ENCODE results near the gene TTC6. TPM values are rescaled to one million over a fixed set of nuclear protein-coding genes. Genes with fewer than 3 reads are reported as not detected.

The TTC6 gene
- total and polyA plus RNA-seq, 3 experiments from 2014 or later = not detected

GRCh38 chr14:37620856-37621255, 25.4 kb downstream of the TTC6 start:
- CTCF ChIA-PET = no interaction called here

GRCh38 chr14:37622231-37622923, 26.9 kb downstream of the TTC6 start:
- Histone ChIP-seq H3K27me3 (ENCODE audit: insufficient read depth, low read length, poor library complexity, severe bottlenecking) (no peaks in the 10 kb centered on the region), H3K4me3 (ENCODE audit: low read length) (no peak overlapping the region), H3K9me3 (ENCODE audit: low read length) (no peaks in the 10 kb centered on the region), H3K4me1 (ENCODE audit: insufficient read depth, low read length) (no peaks in the 10 kb centered on the region), H3K36me3 (ENCODE audit: insufficient read depth, low read length) (no peaks in the 10 kb centered on the region), H3K27ac (ENCODE audit: low read depth, low read length) (no peak overlapping the region)
- CTCF ChIA-PET = no interaction called here
- no peak for DNase-seq
- Mint-ChIP-seq H3K27me3 (peaks cover 0 to 19% of the 10 kb centered on the region in 2 donors), H3K27ac (no peak overlapping the region), H3K9me3 (peaks cover 4 to 27% (median 13%) of the 10 kb centered on the region in 5 donors), H3K36me3 (no peaks in the 10 kb centered on the region), H3K4me3 (no peak overlapping the region), H3K4me1 (no peaks in the 10 kb centered on the region)
- POLR2A ChIA-PET = no interaction called here

More at GRCh38 chr14:37620856-37621255, 25.4 kb downstream of the TTC6 start:
- Mint-ChIP-seq H3K4me3 (no peak overlapping the region), H3K9me3 (peaks cover 13 to 33% (median 20%) of the 10 kb centered on the region in 5 donors), H3K27ac (no peak overlapping the region), H3K4me1 (no peaks in the 10 kb centered on the region), H3K27me3 (peaks cover 0 to 19% of the 10 kb centered on the region in 2 donors), H3K36me3 (peaks cover 0 to 4% (median 1%) of the 10 kb centered on the region in 3 donors)
- POLR2A ChIA-PET = no interaction called here
- Histone ChIP-seq H3K4me1 (ENCODE audit: insufficient read depth, low read length) (no peaks in the 10 kb centered on the region), H3K27me3 (ENCODE audit: insufficient read depth, low read length, poor library complexity, severe bottlenecking) (no peaks in the 10 kb centered on the region), H3K4me3 (ENCODE audit: low read length) (no peak overlapping the region), H3K36me3 (ENCODE audit: insufficient read depth, low read length) (no peaks in the 10 kb centered on the region), H3K27ac (ENCODE audit: low read depth, low read length) (no peak overlapping the region), H3K9me3 (ENCODE audit: low read length) (peaks cover 3% of the 10 kb centered on the region)
- DNase-seq = no peak

GRCh38 chr14:37623426-37623951, 28.1 kb downstream of the TTC6 start:
- Mint-ChIP-seq H3K9me3 (peaks cover 4 to 19% (median 18%) of the 10 kb centered on the region in 5 donors), H3K4me3 (no peak overlapping the region), H3K27me3 (peaks cover 0 to 19% of the 10 kb centered on the region in 2 donors), H3K36me3 (no peaks in the 10 kb centered on the region), H3K27ac (no peak overlapping the region), H3K4me1 (no peaks in the 10 kb centered on the region)
- Histone ChIP-seq H3K4me1 (ENCODE audit: insufficient read depth, low read length) (no peaks in the 10 kb centered on the region), H3K27ac (ENCODE audit: low read depth, low read length) (no peak overlapping the region), H3K9me3 (ENCODE audit: low read length) (no peaks in the 10 kb centered on the region), H3K4me3 (ENCODE audit: low read length) (no peak overlapping the region), H3K27me3 (ENCODE audit: insufficient read depth, low read length, poor library complexity, severe bottlenecking) (no peaks in the 10 kb centered on the region), H3K36me3 (ENCODE audit: insufficient read depth, low read length) (no peaks in the 10 kb centered on the region)
- DNase-seq = no peak
- POLR2A ChIA-PET = no interaction called here
- CTCF ChIA-PET = no interaction called here

- Mint-ChIP-seq H3K4me3 (no peak overlapping the region), H3K4me1 (no peaks in the 10 kb centered on the region), H3K27ac (no peak overlapping the region), H3K36me3 (no peaks in the 10 kb centered on the region), H3K9me3 (peaks cover 4 to 20% (median 17%) of the 10 kb centered on the region in 5 donors), H3K27me3 (peaks cover 0 to 19% of the 10 kb centered on the region in 2 donors)
- Histone ChIP-seq H3K9me3 (ENCODE audit: low read length) (no peaks in the 10 kb centered on the region), H3K27me3 (ENCODE audit: insufficient read depth, low read length, poor library complexity, severe bottlenecking) (no peaks in the 10 kb centered on the region), H3K36me3 (ENCODE audit: insufficient read depth, low read length) (no peaks in the 10 kb centered on the region), H3K4me3 (ENCODE audit: low read length) (no peak overlapping the region), H3K27ac (ENCODE audit: low read depth, low read length) (no peak overlapping the region), H3K4me1 (ENCODE audit: insufficient read depth, low read length) (no peaks in the 10 kb centered on the region)
- ChIA-PET POLR2A (no interaction called here), CTCF (no interaction called here)
- DNase-seq = no peak
Observed at GRCh38 chr14:37623971-37624370, 28.5 kb downstream of the TTC6 start.

GRCh38 chr14:37625597-37626595, 30.5 kb downstream of the TTC6 start:
- Histone ChIP-seq H3K36me3 (ENCODE audit: insufficient read depth, low read length) (no peaks in the 10 kb centered on the region), H3K4me1 (ENCODE audit: insufficient read depth, low read length) (no peaks in the 10 kb centered on the region), H3K9me3 (ENCODE audit: low read length) (no peaks in the 10 kb centered on the region), H3K27me3 (ENCODE audit: insufficient read depth, low read length, poor library complexity, severe bottlenecking) (no peaks in the 10 kb centered on the region), H3K4me3 (ENCODE audit: low read length) (no peak overlapping the region), H3K27ac (ENCODE audit: low read depth, low read length) (no peak overlapping the region)
- peaks cover 7 to 22% (median 21%) of the 10 kb centered on the region in 5 donors for H3K9me3 Mint-ChIP-seq
- no peaks in the 10 kb centered on the region for H3K4me1 Mint-ChIP-seq
- no peak overlapping the region for H3K4me3 Mint-ChIP-seq
- H3K27ac Mint-ChIP-seq = no peak overlapping the region
- CTCF ChIA-PET = no interaction called here
- POLR2A ChIA-PET = no interaction called here
- peaks cover 0 to 19% of the 10 kb centered on the region in 2 donors for H3K27me3 Mint-ChIP-seq
- H3K36me3 Mint-ChIP-seq = no peaks in the 10 kb centered on the region
- DNase-seq = no peak

- Mint-ChIP-seq H3K27ac (no peak overlapping the region), H3K27me3 (no peaks in the 10 kb centered on the region), H3K36me3 (no peaks in the 10 kb centered on the region), H3K9me3 (peaks cover 3 to 14% (median 9%) of the 10 kb centered on the region in 5 donors), H3K4me1 (no peaks in the 10 kb centered on the region), H3K4me3 (no peak overlapping the region)
- no peaks in the 10 kb centered on the region for H3K27me3 ChIP-seq (ENCODE audit: insufficient read depth, low read length, poor library complexity, severe bottlenecking)
- H3K4me3 ChIP-seq (ENCODE audit: low read length) = no peak overlapping the region
- CTCF ChIA-PET = no interaction called here
- POLR2A ChIA-PET = no interaction called here
- no peak for DNase-seq
- no peaks in the 10 kb centered on the region for H3K36me3 ChIP-seq (ENCODE audit: insufficient read depth, low read length)
- no peaks in the 10 kb centered on the region for H3K9me3 ChIP-seq (ENCODE audit: low read length)
- H3K27ac ChIP-seq (ENCODE audit: low read depth, low read length) = no peak overlapping the region
- H3K4me1 ChIP-seq (ENCODE audit: insufficient read depth, low read length) = no peaks in the 10 kb centered on the region
Observed at GRCh38 chr14:37637341-37637740, 41.9 kb downstream of the TTC6 start.

- H3K9me3 Mint-ChIP-seq = peaks cover 3 to 14% (median 9%) of the 10 kb centered on the region in 5 donors
- Histone ChIP-seq H3K9me3 (ENCODE audit: low read length) (no peaks in the 10 kb centered on the region), H3K4me1 (ENCODE audit: insufficient read depth, low read length) (no peaks in the 10 kb centered on the region), H3K27me3 (ENCODE audit: insufficient read depth, low read length, poor library complexity, severe bottlenecking) (no peaks in the 10 kb centered on the region), H3K27ac (ENCODE audit: low read depth, low read length) (no peak overlapping the region), H3K36me3 (ENCODE audit: insufficient read depth, low read length) (no peaks in the 10 kb centered on the region), H3K4me3 (ENCODE audit: low read length) (no peak overlapping the region)
- no peaks in the 10 kb centered on the region for H3K4me1 Mint-ChIP-seq
- H3K4me3 Mint-ChIP-seq = no peak overlapping the region
- no peak for DNase-seq
- POLR2A ChIA-PET = no interaction called here
- H3K27me3 Mint-ChIP-seq = no peaks in the 10 kb centered on the region
- CTCF ChIA-PET = no interaction called here
- H3K27ac Mint-ChIP-seq = no peak overlapping the region
- H3K36me3 Mint-ChIP-seq = no peaks in the 10 kb centered on the region
Observed at GRCh38 chr14:37638599-37638998, 43.2 kb downstream of the TTC6 start.

- H3K4me1 ChIP-seq (ENCODE audit: insufficient read depth, low read length) = no peaks in the 10 kb centered on the region
- no peaks in the 10 kb centered on the region for H3K27me3 ChIP-seq (ENCODE audit: insufficient read depth, low read length, poor library complexity, severe bottlenecking)
- POLR2A ChIA-PET = no interaction called here
- CTCF ChIA-PET = no interaction called here
- no peaks in the 10 kb centered on the region for H3K27me3 Mint-ChIP-seq
- H3K36me3 Mint-ChIP-seq = no peaks in the 10 kb centered on the region
- DNase-seq = no peak
- H3K27ac ChIP-seq (ENCODE audit: low read depth, low read length) = no peak overlapping the region
- no peaks in the 10 kb centered on the region for H3K9me3 ChIP-seq (ENCODE audit: low read length)
- H3K4me3 Mint-ChIP-seq = no peak overlapping the region
- no peaks in the 10 kb centered on the region for H3K36me3 ChIP-seq (ENCODE audit: insufficient read depth, low read length)
- H3K4me3 ChIP-seq (ENCODE audit: low read length) = no peak overlapping the region
- H3K27ac Mint-ChIP-seq = no peak overlapping the region
- no peaks in the 10 kb centered on the region for H3K4me1 Mint-ChIP-seq
- H3K9me3 Mint-ChIP-seq = peaks cover 1 to 6% (median 2%) of the 10 kb centered on the region in 5 donors
Observed at GRCh38 chr14:37641117-37641516, 45.7 kb downstream of the TTC6 start.

Measured in CD8-positive, alpha-beta memory T cell (primary cell).